Activated CD8-positive, alpha-beta T cell treated with anti-CD3 and anti-CD28 coated beads for 36 hours (primary cell): ENCODE measurements around the gene HADHA. TPM values are rescaled to one million over a fixed set of nuclear protein-coding genes. Genes with fewer than 3 reads are reported as not detected.

Source experiments
- ATAC-seq: fragments of 200-7000 bp; cut with Tn5 transposase; one replicate; pipeline ENCODE4 v1.10.0; 2021; ENCODE audit warnings: mild to moderate bottlenecking, moderate library complexity
- CTCF ChIA-PET: fragments of 350-600 bp; sonication (Branson Sonifier 250); formaldehyde crosslinking; loops from one replicate; lab custom pipeline; 2021; ENCODE audit warnings: antibody characterized with exemption; lab: Charles Lee
- POLR2A ChIA-PET: fragments of 350-600 bp; sonication (Branson Sonifier 250); formaldehyde crosslinking; loops from one replicate; lab custom pipeline; 2021; ENCODE audit warnings: antibody characterized with exemption; lab: Charles Lee
- DNase-seq: peaks from one replicate; pipeline ENCODE4 v3.0.0-alpha.2; 2020
- H3K27ac Mint-ChIP-seq: one replicate; pipeline ENCODE4 v1.8.0; 2021; ENCODE audit warnings: mild to moderate bottlenecking, mixed read lengths
- H3K27me3 Mint-ChIP-seq: one replicate; pipeline ENCODE4 v1.8.0; 2021; ENCODE audit warnings: mixed read lengths
- H3K36me3 Mint-ChIP-seq: one replicate; pipeline ENCODE4 v1.8.0; 2021; ENCODE audit warnings: low read depth, mixed read lengths
- H3K4me1 Mint-ChIP-seq: one replicate; pipeline ENCODE4 v1.8.0; 2021; ENCODE audit warnings: low read depth, mixed read lengths
- H3K4me3 Mint-ChIP-seq: one replicate; pipeline ENCODE4 v1.8.0; 2021; ENCODE audit warnings: mild to moderate bottlenecking, moderate library complexity, mixed read lengths
- H3K9me3 Mint-ChIP-seq: one replicate; pipeline ENCODE4 v1.8.0; 2021; ENCODE audit warnings: mixed read lengths
- CTCF ChIP-seq: fragments of 200-600 bp; IDR thresholded peaks from one replicate; pipeline ENCODE4 v1.8.0; 2022; ENCODE audit warnings: antibody characterized with exemption, mild to moderate bottlenecking
- intact Hi-C: fragments of 100-400 bp; cut with micrococcal nuclease; formaldehyde crosslinking; loops from one replicate; pipeline ENCODE4 v1.10.0; 2022
- total RNA-seq, 2 experiments: library from RNA; stranded (reverse); gene quantifications; one replicate each; pipeline ENCODE4 v1.2.3, GENCODE V29; 2021

Gene HADHA
- total RNA-seq, 2 experiments from 2014 or later: 118 to 120 TPM

- TF ChIP-seq CTCF: no peak
- Mint-ChIP-seq H3K27me3 (no peaks in the 10 kb centered on the region), H3K27ac (no peak overlapping the region), H3K4me1 (peaks cover 7% of the 10 kb centered on the region), H3K4me3 (no peak overlapping the region), H3K36me3 (peaks cover 7% of the 10 kb centered on the region), H3K9me3 (no peaks in the 10 kb centered on the region)
- ChIA-PET POLR2A (no interaction called here), CTCF (no interaction called here)
- intact Hi-C loops: no loop called here
- ATAC-seq (no peak), DNase-seq (no peak)
Observed at GRCh38 chr2:26187114-26187513, 57.3 kb downstream of the HADHA start.

- ATAC-seq (no peak), DNase-seq (no peak)
- Mint-ChIP-seq H3K4me1 (peaks cover 7% of the 10 kb centered on the region), H3K27ac (peak overlapping the region; percentile 23), H3K27me3 (peaks cover under 1% of the 10 kb centered on the region), H3K4me3 (peak overlapping the region; percentile 74), H3K36me3 (no peaks in the 10 kb centered on the region), H3K9me3 (no peaks in the 10 kb centered on the region)
- no peak for TF ChIP-seq CTCF
- CTCF ChIA-PET: interaction anchor here (1.2 to 5.3 kb wide), 5 partner anchors 14 to 283 kb away, joined by 5 to 30 read pairs (median 7); partner anchors contain the start of gene RAB10
- POLR2A ChIA-PET: interaction anchor here (0.6 to 1.3 kb wide), 4 partner anchors 19 to 132 kb away, joined by 3 to 4 read pairs (median 4); no protein-coding TSS in a partner anchor
- intact Hi-C loops: no loop called here
Observed at GRCh38 chr2:26185954-26186770, 58.3 kb downstream of the HADHA start.

- Mint-ChIP-seq H3K27me3 (peaks cover 7% of the 10 kb centered on the region), H3K4me1 (peaks cover 7% of the 10 kb centered on the region), H3K4me3 (peak overlapping the region; percentile 74), H3K9me3 (no peaks in the 10 kb centered on the region), H3K27ac (peak overlapping the region; percentile 52), H3K36me3 (no peaks in the 10 kb centered on the region)
- ATAC-seq (no peak), DNase-seq (no peak)
- ChIA-PET POLR2A (interaction anchor here (0.6 to 2.1 kb wide), 8 partner anchors 9 to 152 kb away, joined by 3 to 8 read pairs (median 4); partner anchors contain the start of genes HADHA, HADHB and RAB10), CTCF (interaction anchor here (0.5 to 5.3 kb wide), 14 partner anchors 9 to 284 kb away, joined by 3 to 30 read pairs (median 4); partner anchors contain the start of genes HADHA and RAB10)
- intact Hi-C loops: no loop called here
- no peak for TF ChIP-seq CTCF
Observed at GRCh38 chr2:26185304-26185928, 59.0 kb downstream of the HADHA start.

GRCh38 chr2:26184555-26185303, 59.7 kb downstream of the HADHA start:
- DNase-seq: peak; percentile 85
- intact Hi-C loops: no loop called here
- ChIA-PET POLR2A (interaction anchor here (0.8 to 2.1 kb wide), 6 partner anchors 9 to 151 kb away, joined by 3 to 8 read pairs (median 4); partner anchors contain the start of genes HADHA, HADHB and RAB10), CTCF (interaction anchor here (0.5 to 5.3 kb wide), 15 partner anchors 9 to 285 kb away, joined by 3 to 30 read pairs (median 4); partner anchors contain the start of genes HADHA and RAB10)
- TF ChIP-seq CTCF: peak; percentile 59
- Mint-ChIP-seq H3K4me1 (peaks cover 9% of the 10 kb centered on the region), H3K9me3 (no peaks in the 10 kb centered on the region), H3K27ac (peak overlapping the region; percentile 52), H3K4me3 (peak overlapping the region; percentile 74), H3K36me3 (peaks cover 2% of the 10 kb centered on the region), H3K27me3 (peaks cover 11% of the 10 kb centered on the region)
- peak; percentile 97 for ATAC-seq
